ENCODE data around the gene KRT84.

Gene KRT84

DNA sequence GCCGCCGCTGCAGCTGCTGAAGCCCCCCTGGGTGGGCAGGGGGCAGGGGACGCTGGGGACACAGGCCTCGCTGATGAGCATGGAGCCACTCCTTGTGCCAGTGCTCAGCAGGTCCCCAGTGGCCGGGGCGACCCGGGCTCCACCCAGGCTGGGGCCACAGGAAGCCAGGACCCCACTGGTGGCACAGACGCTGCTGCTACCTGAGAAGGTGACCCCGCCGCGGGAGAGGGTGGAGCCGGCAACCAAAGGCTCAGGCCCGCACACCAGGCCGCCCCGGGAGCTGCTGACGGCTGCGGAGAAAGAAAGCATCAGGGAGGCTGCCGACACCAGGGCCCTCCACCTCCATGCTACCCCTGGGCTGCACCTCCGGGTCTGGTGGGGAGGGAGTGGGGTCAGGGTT, 7.4 kb downstream of the KRT84 start:
- Histone ChIP-seq H3K27ac (ENCODE audit: extremely low read depth, low read depth, low read length) (no peak overlapping the region), H3K4me1 (ENCODE audit: control insufficient read depth, insufficient read depth, low read length) (no peaks in the 10 kb centered on the region), H3K36me3 (ENCODE audit: control insufficient read depth in 2 of 2, insufficient read depth in 1 of 2, low read length in 2 of 2) (no peaks in the 10 kb centered on the region), H3K9me3 (ENCODE audit: control insufficient read depth, insufficient read depth, low read depth, low read length) (no peaks in the 10 kb centered on the region), H3K4me3 (ENCODE audit: low read depth, low read length) (no peak overlapping the region)
- TF ChIP-seq ZNF335 (tag by site-specific recombination; conservative IDR thresholded peaks at IDR 0.05) (no peak), ZNF76 (tag by site-specific recombination; IDR thresholded peaks at IDR 0.05; ENCODE audit: borderline replicate concordance, low read depth) (no peak), YY2 (tag by site-specific recombination; IDR thresholded peaks at IDR 0.05) (no peak), ZNF341 (tag by site-specific recombination; IDR thresholded peaks at IDR 0.05; ENCODE audit: low read depth) (no peak), ZFP41 (tag by site-specific recombination; IDR thresholded peaks at IDR 0.05; ENCODE audit: borderline replicate concordance) (no peak)
- CTCF ChIA-PET: interaction anchor here (0.7 to 2.1 kb wide), 7 partner anchors 13 to 502 kb away, joined by 3 to 14 read pairs (median 3); no protein-coding TSS in a partner anchor
- POLR2A ChIA-PET: no interaction called here

GRCh38 chr12:52377266-52377665, 8.2 kb downstream of the KRT84 start:
- Histone ChIP-seq H3K36me3 (ENCODE audit: control insufficient read depth in 2 of 2, insufficient read depth in 1 of 2, low read length in 2 of 2) (no peaks in the 10 kb centered on the region), H3K9me3 (ENCODE audit: control insufficient read depth, insufficient read depth, low read depth, low read length) (no peaks in the 10 kb centered on the region), H3K27ac (ENCODE audit: extremely low read depth, low read depth, low read length) (no peak overlapping the region), H3K4me3 (ENCODE audit: low read depth, low read length) (no peak overlapping the region), H3K4me1 (ENCODE audit: control insufficient read depth, insufficient read depth, low read length) (no peaks in the 10 kb centered on the region)
- no peak for TF ChIP-seq BCL11A (tag by site-specific recombination; IDR thresholded peaks at IDR 0.05; ENCODE audit: low read depth)
- no peak for TF ChIP-seq ZNF211 (tag by site-specific recombination; IDR thresholded peaks at IDR 0.05; ENCODE audit: low read depth)
- TF ChIP-seq ZNF610 (tag by site-specific recombination; IDR thresholded peaks at IDR 0.05; ENCODE audit: borderline replicate concordance): no peak
- TF ChIP-seq GLI4 (tag by site-specific recombination; IDR thresholded peaks at IDR 0.05): no peak
- ChIA-PET POLR2A (no interaction called here), CTCF (interaction anchor here (0.7 to 2.1 kb wide), 4 partner anchors 19 to 580 kb away, joined by 3 to 14 read pairs (median 4); no protein-coding TSS in a partner anchor)

- TF ChIP-seq ZBTB6 (tag by site-specific recombination; IDR thresholded peaks at IDR 0.05) (0 out of 2 replicates have a peak, but pooled peaks have one; percentile 11), ZBTB48 (tag by site-specific recombination; IDR thresholded peaks at IDR 0.05) (peak; percentile 97), ZNF664 (tag by site-specific recombination; IDR thresholded peaks at IDR 0.05) (peak; percentile 79), BCL11B (tag by site-specific recombination; IDR thresholded peaks at IDR 0.05; ENCODE audit: low read depth) (no peak), ZBTB17 (tag by site-specific recombination; IDR thresholded peaks at IDR 0.05) (peak; percentile 40), ZNF654 (tag by site-specific recombination; IDR thresholded peaks at IDR 0.05; ENCODE audit: low read depth) (peak; percentile 94), CTCF (tag by site-specific recombination; IDR thresholded peaks at IDR 0.05) (peak; percentile 77), ZNF335 (tag by site-specific recombination; conservative IDR thresholded peaks at IDR 0.05) (peak; percentile 89), ZNF660 (tag by site-specific recombination; IDR thresholded peaks at IDR 0.05) (peak; percentile 65), ZFHX2 (tag by site-specific recombination; conservative IDR thresholded peaks at IDR 0.05) (peak; percentile 45), EGR2 (tag by site-specific recombination; IDR thresholded peaks at IDR 0.05; ENCODE audit: low read depth) (peak; percentile 45; the same call in 1 of the 2 replicates), ZNF707 (tag by site-specific recombination; IDR thresholded peaks at IDR 0.05) (no peak)
- TF ChIP-seq, protein P1, sequence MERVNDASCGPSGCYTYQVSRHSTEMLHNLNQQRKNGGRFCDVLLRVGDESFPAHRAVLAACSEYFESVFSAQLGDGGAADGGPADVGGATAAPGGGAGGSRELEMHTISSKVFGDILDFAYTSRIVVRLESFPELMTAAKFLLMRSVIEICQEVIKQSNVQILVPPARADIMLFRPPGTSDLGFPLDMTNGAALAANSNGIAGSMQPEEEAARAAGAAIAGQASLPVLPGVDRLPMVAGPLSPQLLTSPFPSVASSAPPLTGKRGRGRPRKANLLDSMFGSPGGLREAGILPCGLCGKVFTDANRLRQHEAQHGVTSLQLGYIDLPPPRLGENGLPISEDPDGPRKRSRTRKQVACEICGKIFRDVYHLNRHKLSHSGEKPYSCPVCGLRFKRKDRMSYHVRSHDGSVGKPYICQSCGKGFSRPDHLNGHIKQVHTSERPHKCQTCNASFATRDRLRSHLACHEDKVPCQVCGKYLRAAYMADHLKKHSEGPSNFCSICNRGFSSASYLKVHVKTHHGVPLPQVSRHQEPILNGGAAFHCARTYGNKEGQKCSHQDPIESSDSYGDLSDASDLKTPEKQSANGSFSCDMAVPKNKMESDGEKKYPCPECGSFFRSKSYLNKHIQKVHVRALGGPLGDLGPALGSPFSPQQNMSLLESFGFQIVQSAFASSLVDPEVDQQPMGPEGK (tag by site-specific recombination; IDR thresholded peaks at IDR 0.05): no peak
- TF ChIP-seq, protein P2, sequence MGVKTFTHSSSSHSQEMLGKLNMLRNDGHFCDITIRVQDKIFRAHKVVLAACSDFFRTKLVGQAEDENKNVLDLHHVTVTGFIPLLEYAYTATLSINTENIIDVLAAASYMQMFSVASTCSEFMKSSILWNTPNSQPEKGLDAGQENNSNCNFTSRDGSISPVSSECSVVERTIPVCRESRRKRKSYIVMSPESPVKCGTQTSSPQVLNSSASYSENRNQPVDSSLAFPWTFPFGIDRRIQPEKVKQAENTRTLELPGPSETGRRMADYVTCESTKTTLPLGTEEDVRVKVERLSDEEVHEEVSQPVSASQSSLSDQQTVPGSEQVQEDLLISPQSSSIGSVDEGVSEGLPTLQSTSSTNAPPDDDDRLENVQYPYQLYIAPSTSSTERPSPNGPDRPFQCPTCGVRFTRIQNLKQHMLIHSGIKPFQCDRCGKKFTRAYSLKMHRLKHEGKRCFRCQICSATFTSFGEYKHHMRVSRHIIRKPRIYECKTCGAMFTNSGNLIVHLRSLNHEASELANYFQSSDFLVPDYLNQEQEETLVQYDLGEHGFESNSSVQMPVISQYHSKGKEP (tag by site-specific recombination; IDR thresholded peaks at IDR 0.05): no peak
- Histone ChIP-seq H3K4me3 (ENCODE audit: low read depth, low read length) (no peak overlapping the region), H3K27ac (ENCODE audit: extremely low read depth, low read depth, low read length) (no peak overlapping the region), H3K4me1 (ENCODE audit: control insufficient read depth, insufficient read depth, low read length) (no peaks in the 10 kb centered on the region), H3K36me3 (ENCODE audit: control insufficient read depth in 2 of 2, insufficient read depth in 1 of 2, low read length in 2 of 2) (no peaks in the 10 kb centered on the region), H3K9me3 (ENCODE audit: control insufficient read depth, insufficient read depth, low read depth, low read length) (no peaks in the 10 kb centered on the region)
- CTCF ChIA-PET: interaction anchor here (0.5 to 10.0 kb wide), 78 partner anchors 8 to 661 kb away, joined by 3 to 200 read pairs (median 4); partner anchors contain the start of gene KRT84
- POLR2A ChIA-PET: interaction anchor here (1.1 to 1.3 kb wide), 2 partner anchors 181 to 507 kb away, joined by 3 read pairs; partner anchors contain the start of gene KRT80
Observed at GRCh38 chr12:52372216-52373154, 13.0 kb downstream of the KRT84 start.

Data from HEK293 (cell line).